ENCODE results near the gene FKBP15. TPM values are rescaled to one million over a fixed set of nuclear protein-coding genes. Genes with fewer than 3 reads are reported as not detected.
"Not testable (repeated sequence)": the region's sequence is repeated elsewhere in the genome, so short reads cannot be mapped to it uniquely, and the experiment has no call there.

The FKBP15 gene
- total RNA-seq, 2 experiments from 2014 or later = 25.8 to 27.7 TPM

DNA sequence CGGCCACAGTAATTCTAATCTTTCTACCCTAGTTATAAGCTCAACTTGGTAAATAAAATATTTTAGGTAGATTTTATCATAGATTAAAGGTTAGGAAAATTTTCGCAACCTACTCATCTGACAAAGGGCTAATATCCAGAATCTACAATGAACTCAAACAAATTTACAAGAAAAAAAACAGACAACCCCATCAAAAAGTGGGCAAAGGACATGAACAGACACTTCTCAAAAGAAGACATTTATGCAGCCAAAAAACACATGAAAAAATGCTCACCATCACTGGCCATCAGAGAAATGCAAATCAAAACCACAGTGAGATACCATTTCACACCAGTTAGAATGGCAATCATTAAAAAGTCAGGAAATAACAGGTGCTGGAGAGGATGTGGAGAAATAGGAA lies 28.6 kb upstream of the FKBP15 start:
- H3K4me3 Mint-ChIP-seq; H3K27me3 Mint-ChIP-seq; CTCF ChIA-PET; H3K27ac Mint-ChIP-seq; POLR2A ChIA-PET; H3K36me3 Mint-ChIP-seq; DNase-seq; H3K9me3 Mint-ChIP-seq; H3K4me1 Mint-ChIP-seq (ENCODE audit: low read depth); intact Hi-C loops (cut with micrococcal nuclease): not testable (repeated sequence)

DNA sequence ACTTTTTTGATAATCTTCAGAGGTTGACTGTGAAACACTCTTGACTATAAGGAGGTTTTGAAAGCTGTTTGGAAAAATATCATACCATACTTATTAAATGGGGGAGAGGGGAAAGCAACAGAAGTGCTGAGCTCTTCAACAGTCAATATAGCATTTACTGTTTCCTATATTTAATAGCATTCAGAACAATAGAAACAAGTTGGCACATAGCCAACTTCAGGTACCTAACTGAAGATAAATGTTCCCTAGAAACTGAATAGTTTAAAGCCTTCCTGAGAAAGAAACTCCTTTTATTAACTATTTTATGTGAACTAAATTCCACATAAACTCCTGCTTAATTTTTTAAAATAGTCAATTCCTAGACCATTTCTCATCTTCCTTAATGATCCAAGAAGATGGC lies 26.6 kb upstream of the FKBP15 start:
- H3K27ac Mint-ChIP-seq = no peak overlapping the region
- ChIA-PET POLR2A (no interaction called here), CTCF (no interaction called here)
- DNase-seq = no peak
- no peaks in the 10 kb centered on the region for H3K27me3 Mint-ChIP-seq
- intact Hi-C loops (cut with micrococcal nuclease) = no loop called here
- H3K9me3 Mint-ChIP-seq = peaks cover 2% of the 10 kb centered on the region
- no peak overlapping the region for H3K4me3 Mint-ChIP-seq
- no peaks in the 10 kb centered on the region for H3K4me1 Mint-ChIP-seq (ENCODE audit: low read depth)
- peaks cover 1% of the 10 kb centered on the region for H3K36me3 Mint-ChIP-seq

GRCh38 chr9:113246928-113247327 lies 25.9 kb upstream of the FKBP15 start:
- Mint-ChIP-seq H3K9me3 (peaks cover 2% of the 10 kb centered on the region), H3K4me3 (no peak overlapping the region), H3K4me1 (ENCODE audit: low read depth) (no peaks in the 10 kb centered on the region), H3K36me3 (peaks cover 1% of the 10 kb centered on the region), H3K27me3 (no peaks in the 10 kb centered on the region), H3K27ac (no peak overlapping the region)
- CTCF ChIA-PET = no interaction called here
- no peak for DNase-seq
- POLR2A ChIA-PET = no interaction called here
- intact Hi-C loops (cut with micrococcal nuclease) = no loop called here

- H3K4me3 Mint-ChIP-seq = no peak overlapping the region
- H3K27me3 Mint-ChIP-seq = no peaks in the 10 kb centered on the region
- H3K36me3 Mint-ChIP-seq = peaks cover 1% of the 10 kb centered on the region
- no peaks in the 10 kb centered on the region for H3K4me1 Mint-ChIP-seq (ENCODE audit: low read depth)
- ChIA-PET CTCF (no interaction called here), POLR2A (no interaction called here)
- peaks cover 2% of the 10 kb centered on the region for H3K9me3 Mint-ChIP-seq
- DNase-seq = no peak
- intact Hi-C loops (cut with micrococcal nuclease) = no loop called here
- H3K27ac Mint-ChIP-seq = no peak overlapping the region
Measured at GRCh38 chr9:113245894-113246293, 24.8 kb upstream of the FKBP15 start.

DNA sequence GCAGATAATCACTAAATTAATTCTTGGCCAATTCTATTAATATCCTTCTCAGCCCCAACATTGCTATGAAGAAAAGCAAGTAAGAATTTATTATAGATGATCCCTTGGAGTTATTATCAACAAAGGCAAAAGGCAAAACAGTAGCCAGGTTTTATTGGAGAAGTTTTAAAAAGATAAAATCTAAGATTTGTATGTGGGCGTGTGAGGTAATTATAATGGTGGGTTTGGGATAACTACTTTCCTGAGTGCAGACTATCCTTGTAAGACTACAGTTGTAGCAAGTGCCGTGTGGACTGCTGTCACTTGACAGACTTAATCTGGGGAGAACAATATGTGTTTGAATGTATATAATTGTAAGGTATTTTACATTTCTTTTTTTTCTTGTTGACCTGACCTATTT lies 23.5 kb upstream of the FKBP15 start:
- DNase-seq = no peak
- Mint-ChIP-seq H3K27ac (no peak overlapping the region), H3K4me1 (ENCODE audit: low read depth) (no peaks in the 10 kb centered on the region), H3K9me3 (no peaks in the 10 kb centered on the region), H3K27me3 (no peaks in the 10 kb centered on the region), H3K36me3 (peaks cover 1% of the 10 kb centered on the region), H3K4me3 (no peak overlapping the region)
- POLR2A ChIA-PET = no interaction called here
- intact Hi-C loops (cut with micrococcal nuclease) = no loop called here
- CTCF ChIA-PET = interaction anchor here (0.6 kb wide), 1 partner anchor 132 kb away, joined by 3 read pairs; no protein-coding TSS in a partner anchor

DNA sequence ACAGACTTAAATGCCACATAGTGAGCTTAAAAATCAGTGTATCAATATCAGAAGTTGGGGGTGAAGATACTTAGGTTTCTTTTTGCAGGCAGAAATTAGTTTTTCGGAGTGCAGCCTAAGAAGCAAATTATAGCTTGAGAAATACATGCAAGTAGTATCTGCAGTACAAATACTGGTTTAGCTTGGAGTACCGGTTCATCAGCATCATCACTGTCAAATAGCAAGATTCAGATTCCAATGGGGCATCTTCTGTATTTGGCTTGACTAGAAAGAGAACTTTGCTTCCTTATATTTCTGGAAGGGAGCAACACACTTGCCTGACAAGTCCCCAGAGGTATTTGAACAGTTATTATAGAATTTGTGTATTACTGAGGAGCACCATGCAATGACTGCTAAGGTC lies 20.1 kb upstream of the FKBP15 start:
- Mint-ChIP-seq H3K36me3 (no peaks in the 10 kb centered on the region), H3K27me3 (no peaks in the 10 kb centered on the region), H3K27ac (no peak overlapping the region), H3K4me3 (no peak overlapping the region), H3K4me1 (ENCODE audit: low read depth) (no peaks in the 10 kb centered on the region), H3K9me3 (no peaks in the 10 kb centered on the region)
- intact Hi-C loops (cut with micrococcal nuclease) = no loop called here
- POLR2A ChIA-PET = no interaction called here
- no peak for DNase-seq
- CTCF ChIA-PET = no interaction called here

DNA sequence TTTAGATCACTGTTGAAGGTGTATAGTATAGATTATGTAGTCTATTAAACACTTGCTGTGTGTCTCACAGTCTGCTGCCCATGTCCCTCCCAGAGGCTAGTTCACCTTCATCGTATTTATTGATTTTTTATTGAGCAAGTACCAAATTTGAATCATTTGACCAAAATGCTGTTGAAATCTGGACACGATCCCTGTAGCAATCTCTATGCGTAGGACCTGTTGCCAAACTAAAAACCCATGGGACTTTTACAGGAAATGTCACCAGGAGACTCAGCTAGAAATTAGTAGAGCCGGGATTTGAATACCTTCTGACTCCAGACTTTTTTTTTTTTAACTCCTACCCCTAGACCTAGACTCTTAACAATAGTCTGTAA lies 17.8 kb upstream of the FKBP15 start:
- H3K36me3 Mint-ChIP-seq = no peaks in the 10 kb centered on the region
- no peak overlapping the region for H3K4me3 Mint-ChIP-seq
- no peaks in the 10 kb centered on the region for H3K4me1 Mint-ChIP-seq (ENCODE audit: low read depth)
- CTCF ChIA-PET = interaction anchor here (0.8 kb wide), 1 partner anchor 30 kb away, joined by 3 read pairs; no protein-coding TSS in a partner anchor
- intact Hi-C loops (cut with micrococcal nuclease) = no loop called here
- POLR2A ChIA-PET = no interaction called here
- H3K27me3 Mint-ChIP-seq = no peaks in the 10 kb centered on the region
- no peak for DNase-seq
- no peak overlapping the region for H3K27ac Mint-ChIP-seq
- no peaks in the 10 kb centered on the region for H3K9me3 Mint-ChIP-seq

GRCh38 chr9:113238202-113238858 lies 17.3 kb upstream of the FKBP15 start:
- H3K4me3 Mint-ChIP-seq = no peak overlapping the region
- intact Hi-C loops (cut with micrococcal nuclease) = no loop called here
- no peaks in the 10 kb centered on the region for H3K36me3 Mint-ChIP-seq
- no peaks in the 10 kb centered on the region for H3K27me3 Mint-ChIP-seq
- DNase-seq = no peak
- H3K4me1 Mint-ChIP-seq (ENCODE audit: low read depth) = peaks cover under 1% of the 10 kb centered on the region
- ChIA-PET POLR2A (no interaction called here), CTCF (no interaction called here)
- H3K27ac Mint-ChIP-seq = no peak overlapping the region
- no peaks in the 10 kb centered on the region for H3K9me3 Mint-ChIP-seq

GRCh38 chr9:113237026-113237425 lies 15.9 kb upstream of the FKBP15 start:
- POLR2A ChIA-PET = interaction anchor here (0.5 kb wide), 1 partner anchor 85 kb away, joined by 3 read pairs; no protein-coding TSS in a partner anchor
- Mint-ChIP-seq H3K27me3 (no peaks in the 10 kb centered on the region), H3K9me3 (no peaks in the 10 kb centered on the region), H3K27ac (no peak overlapping the region), H3K4me3 (no peak overlapping the region), H3K36me3 (no peaks in the 10 kb centered on the region), H3K4me1 (ENCODE audit: low read depth) (peaks cover 11% of the 10 kb centered on the region)
- intact Hi-C loops (cut with micrococcal nuclease) = no loop called here
- DNase-seq = no peak
- CTCF ChIA-PET = no interaction called here

GRCh38 chr9:113235701-113236255 lies 14.7 kb upstream of the FKBP15 start:
- DNase-seq; intact Hi-C loops (cut with micrococcal nuclease): not testable (repeated sequence)

GRCh38 chr9:113231701-113232100 lies 10.6 kb upstream of the FKBP15 start:
- Mint-ChIP-seq H3K36me3 (no peaks in the 10 kb centered on the region), H3K27me3 (no peaks in the 10 kb centered on the region), H3K4me1 (ENCODE audit: low read depth) (peaks cover 21% of the 10 kb centered on the region), H3K9me3 (no peaks in the 10 kb centered on the region), H3K27ac (no peak overlapping the region), H3K4me3 (no peak overlapping the region)
- intact Hi-C loops (cut with micrococcal nuclease) = no loop called here
- ChIA-PET CTCF (no interaction called here), POLR2A (interaction anchor here (0.6 kb wide), 1 partner anchor 13 kb away, joined by 4 read pairs; no protein-coding TSS in a partner anchor)
- no peak for DNase-seq

More at GRCh38 chr9:113235701-113236255, 14.7 kb upstream of the FKBP15 start:
- H3K27ac Mint-ChIP-seq, H3K4me3 Mint-ChIP-seq, H3K27me3 Mint-ChIP-seq, CTCF ChIA-PET, H3K9me3 Mint-ChIP-seq, POLR2A ChIA-PET, H3K36me3 Mint-ChIP-seq: not testable (repeated sequence)
- H3K4me1 Mint-ChIP-seq (ENCODE audit: low read depth) = peaks cover 11% of the 10 kb centered on the region

DNA sequence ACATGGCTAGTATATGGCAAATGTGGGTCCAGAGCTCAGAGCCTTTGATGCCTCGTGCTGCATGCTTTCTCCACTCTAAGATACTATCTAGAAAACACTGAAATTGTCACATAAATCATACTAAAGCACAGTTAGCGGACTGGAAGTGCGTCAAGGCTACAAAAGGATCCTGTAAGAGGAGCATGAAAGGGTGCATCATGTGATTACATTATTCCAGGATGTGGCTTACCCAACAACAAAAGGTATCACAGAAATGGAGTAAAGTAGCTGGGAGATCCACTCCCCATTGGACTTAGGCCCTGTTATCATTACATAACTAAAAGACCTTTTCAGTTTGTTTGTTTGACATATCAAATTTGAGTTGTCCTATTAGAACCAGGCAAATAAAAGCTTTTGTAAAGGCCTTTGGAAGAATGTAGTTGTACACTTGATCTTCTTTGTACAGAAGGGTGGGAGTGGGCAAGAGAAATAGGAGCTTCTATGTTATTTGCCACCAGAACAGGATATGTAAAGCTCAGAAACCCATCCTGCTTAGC lies 7.1 kb upstream of the FKBP15 start:
- DNase-seq = no peak
- CTCF ChIA-PET = interaction anchor here (0.6 to 1.8 kb wide), 2 partner anchors 17 to 46 kb away, joined by 4 to 5 read pairs; no protein-coding TSS in a partner anchor
- Mint-ChIP-seq H3K9me3 (no peaks in the 10 kb centered on the region), H3K4me3 (no peak overlapping the region), H3K27me3 (no peaks in the 10 kb centered on the region), H3K27ac (no peak overlapping the region), H3K36me3 (peaks cover 4% of the 10 kb centered on the region), H3K4me1 (ENCODE audit: low read depth) (peaks cover 19% of the 10 kb centered on the region)
- POLR2A ChIA-PET = no interaction called here
- intact Hi-C loops (cut with micrococcal nuclease) = no loop called here

- Mint-ChIP-seq H3K4me1 (ENCODE audit: low read depth) (peaks cover 15% of the 10 kb centered on the region), H3K36me3 (peaks cover 4% of the 10 kb centered on the region), H3K27ac (no peak overlapping the region), H3K27me3 (no peaks in the 10 kb centered on the region), H3K9me3 (no peaks in the 10 kb centered on the region), H3K4me3 (no peak overlapping the region)
- POLR2A ChIA-PET = no interaction called here
- DNase-seq = no peak
- intact Hi-C loops (cut with micrococcal nuclease) = no loop called here
- CTCF ChIA-PET = interaction anchor here (1.8 kb wide), 1 partner anchor 47 kb away, joined by 5 read pairs; no protein-coding TSS in a partner anchor
Measured at GRCh38 chr9:113227436-113227835, 6.4 kb upstream of the FKBP15 start.

All from activated CD4-positive, alpha-beta memory T cell treated with anti-CD3 and anti-CD28 coated beads for 36 hours (primary cell).